HG02981 (cell line): ENCODE results near the gene CEP152.
"Not testable (repeated sequence)": the region's sequence is repeated elsewhere in the genome, so short reads cannot be mapped to it uniquely, and the experiment has no call there.

ENCODE experiments used
- ATAC-seq: cut with Tn5 transposase; IDR thresholded peaks from one replicate; pipeline ENCODE4 v1.9.1; 2021; ENCODE audit warnings: mild to moderate bottlenecking, moderate library complexity; ENCODE audit not compliant: unreplicated experiment

The CEP152 gene

GRCh38 chr15:48805591-48805990 lies 5.3 kb downstream of the CEP152 start:
- no peak for ATAC-seq

- no peak for ATAC-seq
Observed at GRCh38 chr15:48803877-48804276, 7.0 kb downstream of the CEP152 start.

DNA sequence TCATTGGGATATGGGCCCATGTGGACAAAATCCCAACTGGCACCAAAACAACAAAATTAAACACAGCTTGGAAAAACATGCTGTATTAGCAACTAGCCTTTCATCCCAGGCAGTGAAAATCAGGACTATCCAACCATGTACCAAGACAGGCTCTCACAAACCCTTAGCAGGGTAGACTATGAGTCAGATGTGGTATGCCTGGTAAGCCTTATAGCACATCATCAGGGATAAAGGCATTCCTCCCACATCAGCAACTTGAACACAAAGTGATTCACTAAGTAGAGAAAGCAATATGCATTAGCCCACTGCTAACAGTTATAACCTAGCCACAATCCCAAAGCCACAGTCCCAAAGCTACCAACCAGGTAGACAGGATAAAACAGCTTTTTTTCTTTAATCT lies 8.0 kb downstream of the CEP152 start:
- ATAC-seq = no peak

DNA sequence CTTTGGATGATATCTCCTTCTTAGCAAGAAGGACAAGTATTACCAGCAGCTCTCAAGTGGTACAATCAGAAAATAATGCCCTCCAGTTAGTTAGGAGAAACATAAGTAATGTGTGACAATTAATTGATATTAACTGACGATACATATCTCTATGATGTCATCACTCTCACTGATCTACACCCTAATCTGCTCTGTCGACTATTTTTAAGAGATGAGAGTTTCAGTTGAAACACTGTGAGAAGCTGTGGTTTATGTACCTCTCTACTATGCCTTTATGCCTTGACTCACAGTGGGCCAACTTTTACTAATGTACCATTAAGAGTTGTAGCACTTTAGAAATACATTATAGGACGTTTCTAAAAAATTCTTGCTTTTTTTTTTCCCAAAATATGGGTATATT lies 8.6 kb downstream of the CEP152 start:
- ATAC-seq = no peak

GRCh38 chr15:48800811-48801455 lies 9.9 kb downstream of the CEP152 start:
- no peak for ATAC-seq

GRCh38 chr15:48800245-48800644 lies 10.6 kb downstream of the CEP152 start:
- no peak for ATAC-seq

DNA sequence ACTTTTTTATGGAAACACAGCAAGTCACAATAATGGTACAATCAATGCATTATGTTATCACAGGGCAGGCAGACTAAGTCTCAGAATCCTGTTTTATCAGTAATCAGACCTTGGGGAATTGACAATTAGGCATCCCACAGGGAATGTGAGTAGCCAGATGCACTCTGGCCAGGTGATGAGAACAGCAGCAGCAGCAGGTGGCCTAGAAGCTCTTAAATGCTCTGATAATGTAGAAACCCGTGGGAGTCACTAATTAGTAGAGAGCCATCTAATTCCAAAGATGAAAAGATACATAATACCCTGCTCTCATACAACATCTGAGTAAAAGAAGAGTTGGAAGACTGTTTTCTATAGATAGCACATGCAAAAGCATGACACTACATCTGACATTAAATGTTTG lies 12.6 kb downstream of the CEP152 start:
- ATAC-seq = no peak

DNA sequence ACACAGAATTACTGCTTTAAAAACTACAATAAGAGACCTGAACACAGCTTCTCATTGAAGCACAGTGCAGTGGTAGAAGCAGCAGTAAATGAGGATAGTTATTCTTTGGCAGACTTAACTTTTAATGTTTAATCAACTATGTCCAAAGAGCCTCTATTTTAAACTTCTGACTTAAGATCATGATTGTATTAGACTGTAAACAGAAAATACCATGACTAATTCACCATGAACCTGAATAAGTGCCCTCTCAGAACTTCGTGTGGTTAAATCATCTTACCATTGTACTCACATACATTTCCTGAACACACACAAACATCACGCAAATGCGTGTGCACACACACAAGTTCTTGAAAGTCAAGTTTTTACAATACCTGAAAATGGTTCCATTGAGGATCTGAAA lies 13.9 kb downstream of the CEP152 start:
- peak; percentile 56 for ATAC-seq

- ATAC-seq = no peak
Observed at GRCh38 chr15:48796521-48796920, 14.3 kb downstream of the CEP152 start.

GRCh38 chr15:48795901-48796300 lies 15.0 kb downstream of the CEP152 start:
- ATAC-seq = no peak

- peak; percentile 80 for ATAC-seq
Observed at GRCh38 chr15:48794697-48795134, 16.2 kb downstream of the CEP152 start.

DNA sequence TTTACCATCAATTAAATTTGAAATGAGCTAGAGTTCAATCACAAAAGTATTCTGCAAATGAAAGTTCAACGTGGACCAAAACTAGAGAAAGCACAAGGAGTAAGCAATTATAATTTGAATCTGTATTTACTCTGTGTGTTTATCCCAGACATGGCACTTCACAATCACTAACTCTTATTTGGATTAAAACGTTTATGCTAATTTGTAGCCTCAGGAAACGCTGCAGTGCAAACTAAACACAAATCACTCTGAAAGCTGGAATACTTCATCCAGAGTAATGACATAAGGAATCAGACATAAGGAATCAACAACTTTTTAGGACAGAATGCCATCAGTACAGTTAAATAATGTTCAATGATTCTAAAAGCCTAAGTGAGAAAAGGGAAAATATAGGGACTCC lies 18.5 kb downstream of the CEP152 start:
- ATAC-seq = no peak

- not testable (repeated sequence) for ATAC-seq
Observed at GRCh38 chr15:48790466-48791115, 20.3 kb downstream of the CEP152 start.

- no peak for ATAC-seq
Observed at GRCh38 chr15:48785712-48786111, 25.2 kb downstream of the CEP152 start.

DNA sequence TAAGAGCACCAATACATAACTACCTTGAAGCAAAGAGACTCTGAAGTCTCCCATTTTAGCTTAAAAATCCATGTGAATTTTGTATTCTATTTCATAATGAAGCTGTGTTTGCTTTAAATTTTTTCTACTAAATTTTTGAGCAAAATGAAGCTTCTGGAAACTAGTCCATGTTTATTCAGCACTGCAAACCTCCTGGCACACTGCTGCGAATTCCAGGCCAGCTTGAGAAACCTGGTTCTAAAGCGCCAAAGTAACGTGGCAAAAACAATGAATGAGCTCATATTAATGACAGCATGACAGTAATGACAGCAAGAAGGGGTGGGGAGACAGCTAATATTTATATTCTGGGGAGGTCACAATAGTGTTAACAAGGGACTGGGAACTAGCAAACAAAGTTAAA lies 25.7 kb downstream of the CEP152 start:
- ATAC-seq = no peak

DNA sequence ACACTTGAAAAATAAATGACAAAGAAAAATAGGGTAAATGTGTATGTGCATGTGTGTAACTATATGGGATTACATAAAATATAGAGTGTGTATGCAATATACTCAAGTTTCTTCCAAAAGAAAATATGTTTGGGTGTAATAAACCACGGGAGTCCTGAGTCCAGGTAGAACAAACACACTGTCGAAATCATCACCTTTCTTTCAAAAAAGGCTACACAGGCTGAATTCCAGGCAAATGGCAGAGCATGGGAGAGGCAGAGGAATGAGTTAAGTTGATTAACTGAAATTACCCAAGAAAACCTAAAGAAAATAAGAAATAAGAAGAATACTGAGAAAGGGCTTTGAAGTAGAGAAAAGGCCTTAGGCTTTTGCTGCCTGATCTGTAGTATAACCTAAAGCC lies 26.1 kb downstream of the CEP152 start:
- no peak for ATAC-seq

DNA sequence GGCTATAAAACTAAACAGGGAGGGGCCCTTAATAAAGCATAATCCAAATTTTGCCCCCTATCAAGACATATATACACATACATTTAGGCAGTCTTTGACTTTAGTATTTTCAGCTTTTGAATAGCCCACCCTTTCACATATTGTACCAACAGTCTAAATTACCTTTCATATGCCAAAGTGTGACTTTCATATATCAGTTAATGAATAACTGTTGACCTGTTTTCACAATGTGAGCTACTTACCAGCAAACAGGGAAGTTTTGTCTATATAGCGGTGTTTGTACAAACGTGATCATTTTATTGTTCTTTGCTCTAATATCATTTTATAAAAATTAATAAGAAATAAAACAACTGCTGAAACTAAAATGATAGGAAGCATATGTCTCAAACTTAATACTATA lies 28.0 kb downstream of the CEP152 start:
- ATAC-seq = no peak

DNA sequence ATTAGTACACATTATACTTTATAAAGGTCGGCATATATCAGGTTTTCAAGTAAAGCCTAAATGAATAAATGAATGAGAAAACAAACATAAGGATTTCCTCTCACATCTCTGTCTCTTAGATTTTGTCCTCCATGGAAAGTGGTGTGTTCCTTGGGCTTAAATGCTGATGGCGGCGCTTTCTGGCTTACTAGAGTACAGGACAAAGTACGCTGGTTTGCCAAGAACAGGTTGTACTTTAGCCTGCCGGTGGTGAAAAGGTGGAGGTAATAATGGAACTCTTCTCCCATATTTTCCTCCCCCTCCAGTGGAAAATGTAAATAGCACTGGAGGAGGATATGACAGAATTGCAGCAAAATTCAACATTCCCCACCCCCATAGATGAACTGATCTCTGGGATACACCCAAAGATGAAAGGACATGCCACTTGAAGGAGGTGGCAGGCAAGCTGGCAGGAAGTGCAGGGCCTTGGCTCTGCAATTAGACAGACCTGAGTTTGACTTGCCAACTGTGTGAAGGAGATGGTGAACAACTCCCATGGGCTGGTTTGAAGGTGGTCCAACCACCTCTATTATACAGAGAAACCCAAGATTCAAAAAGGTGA lies 29.3 kb downstream of the CEP152 start:
- ATAC-seq = no peak

DNA sequence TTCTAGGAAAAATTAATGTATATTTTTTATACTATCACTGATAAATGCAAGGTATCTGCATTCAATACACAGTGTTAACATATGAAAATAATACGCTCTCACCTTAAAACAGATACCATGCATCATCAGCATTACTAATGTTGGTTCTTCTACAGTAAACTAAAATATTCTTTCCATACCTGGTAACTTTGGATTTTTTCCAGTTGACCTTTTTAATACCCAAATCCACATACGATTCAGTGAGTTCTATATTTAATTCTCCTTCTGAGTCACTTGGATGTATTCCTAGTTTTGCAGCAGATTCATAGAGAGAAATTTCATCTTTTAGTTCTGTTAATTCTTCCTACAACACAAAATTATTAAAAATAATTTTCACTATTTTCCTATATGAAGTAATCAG lies 29.9 kb downstream of the CEP152 start:
- no peak for ATAC-seq

DNA sequence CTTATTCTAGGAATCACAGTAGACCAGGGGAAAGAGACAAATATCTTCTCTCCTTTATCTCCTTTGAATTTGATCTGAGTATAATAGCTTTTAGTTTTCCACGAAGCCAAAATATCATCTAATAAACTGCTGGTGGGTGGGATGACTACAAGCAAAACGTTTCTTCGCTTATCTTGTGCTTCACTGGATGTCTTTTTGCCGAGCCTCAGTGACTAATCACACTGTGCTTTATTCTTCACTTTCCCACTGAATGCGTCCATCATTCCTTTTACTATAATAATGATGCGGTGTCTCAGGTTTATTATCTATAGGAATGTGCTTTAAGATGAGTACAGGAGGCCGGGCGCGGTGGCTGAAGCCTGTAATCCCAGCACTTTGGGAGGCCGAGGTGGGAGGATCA lies 32.5 kb downstream of the CEP152 start:
- ATAC-seq = no peak

DNA sequence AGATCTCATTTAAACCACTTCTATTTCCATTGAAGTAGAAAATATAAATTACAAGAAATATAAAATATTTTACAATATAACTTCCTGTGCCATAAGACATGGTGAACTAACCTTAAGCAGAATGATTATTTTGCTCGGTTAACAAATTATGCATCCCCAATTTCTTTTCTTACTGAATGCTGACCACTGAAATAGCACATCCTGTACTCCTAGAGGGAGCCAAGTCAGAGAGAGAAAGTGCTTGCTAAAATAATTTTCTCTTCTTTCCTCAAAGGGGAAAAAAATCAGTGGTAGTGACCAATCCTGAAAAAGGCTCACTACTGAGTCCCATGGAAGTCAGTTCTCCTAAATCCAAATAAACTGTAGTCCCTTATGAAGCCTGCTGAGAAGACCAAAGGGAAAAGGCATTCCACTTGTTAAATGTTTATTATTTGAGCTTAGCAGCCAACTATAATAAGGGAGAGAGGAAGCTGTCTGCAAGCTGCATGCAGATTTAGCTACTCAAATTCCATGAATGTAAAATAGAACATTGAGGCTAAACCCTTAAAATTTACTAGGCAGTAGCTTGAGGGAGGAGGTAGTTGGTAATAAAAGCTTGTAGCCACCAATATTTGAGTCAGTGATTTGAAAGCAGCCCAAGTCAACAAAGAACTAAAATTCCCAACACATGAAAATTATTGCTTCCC lies 33.1 kb downstream of the CEP152 start:
- no peak for ATAC-seq

DNA sequence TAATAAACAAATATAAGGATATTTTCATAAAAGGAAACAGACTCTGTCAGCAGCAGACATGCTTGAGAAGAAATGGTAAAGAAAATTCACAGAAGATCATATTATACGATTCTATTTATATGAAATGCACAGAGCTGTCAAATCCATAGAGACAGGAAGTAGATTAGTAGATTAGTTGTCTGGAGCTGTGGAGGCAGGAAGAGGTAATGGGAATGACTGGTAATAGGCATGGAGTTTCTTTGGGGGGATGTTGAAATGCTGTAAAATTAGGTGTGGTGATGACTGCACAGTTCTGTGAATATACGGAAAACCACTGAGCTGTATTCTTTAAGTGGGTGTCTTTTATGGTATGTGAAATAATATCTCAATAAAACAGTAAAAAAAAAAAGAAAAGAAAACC lies 35.3 kb downstream of the CEP152 start:
- no peak for ATAC-seq
